Non-pigmented ciliary epithelial cell (primary cell): ENCODE results near the gene BAZ1A.

Experiments
- DNase-seq: peaks from one replicate; pipeline ENCODE4 v3.0.0-alpha.2; 2010; ENCODE audit warnings: low read depth

BAZ1A gene

DNA sequence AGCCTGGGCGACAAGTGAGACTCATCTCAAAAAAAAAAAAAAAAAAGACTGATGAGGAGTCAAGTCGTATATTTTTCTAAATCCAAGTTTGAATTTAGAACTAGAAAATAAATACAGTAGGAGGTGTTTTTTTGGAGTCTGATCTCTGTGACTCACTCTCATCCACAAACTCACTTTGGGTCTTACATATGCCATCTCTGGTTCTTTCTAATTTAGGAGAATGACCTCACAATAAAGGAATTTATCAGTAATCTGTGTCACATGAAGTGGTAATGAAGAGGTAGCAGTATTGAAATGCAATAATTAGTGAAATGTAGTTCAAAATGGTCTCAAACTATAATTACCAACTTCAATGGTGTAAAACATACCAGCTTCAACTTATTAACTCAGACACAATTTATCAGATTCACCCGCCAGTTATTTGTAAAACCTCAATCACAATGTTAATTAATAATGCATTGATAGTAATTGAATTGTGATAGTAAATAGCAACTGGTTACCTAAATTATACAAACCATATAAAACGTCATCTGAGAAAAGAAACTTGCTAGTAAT, 156.3 kb downstream of the BAZ1A start:
- no peak for DNase-seq

DNA sequence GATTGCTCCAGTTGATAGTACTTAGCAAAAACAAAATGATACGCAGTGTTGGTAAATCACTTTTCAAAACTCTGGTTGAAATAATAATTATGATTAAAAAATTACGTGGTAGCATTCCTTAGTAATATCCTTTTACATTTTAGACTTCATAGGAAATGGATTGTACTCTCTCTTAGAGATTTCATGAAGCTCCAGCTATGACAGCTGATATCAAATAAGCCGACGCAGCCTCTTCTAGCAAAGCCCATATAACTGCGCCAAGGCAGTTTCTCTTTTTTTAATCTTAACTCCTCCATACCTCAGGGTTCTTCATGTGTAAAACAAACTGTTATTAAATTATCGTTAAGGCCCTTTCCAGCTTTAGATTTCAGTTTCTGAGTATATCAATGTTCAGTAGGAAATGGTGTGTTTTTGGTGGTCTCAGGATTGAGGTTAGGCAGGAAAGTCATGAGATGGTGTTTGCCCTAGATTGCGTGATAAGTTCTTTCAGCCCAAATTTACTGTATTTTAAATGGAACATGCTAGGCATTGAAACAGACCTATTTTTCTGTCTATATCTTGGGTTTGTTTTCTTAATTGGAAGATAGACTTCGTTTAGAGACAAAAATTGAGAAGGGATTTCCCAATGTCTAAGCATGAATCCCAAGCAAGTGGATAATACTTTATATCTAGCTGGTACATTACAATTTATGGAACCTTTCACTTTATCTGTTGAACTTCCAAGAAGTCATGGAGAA, 159.9 kb downstream of the BAZ1A start:
- DNase-seq: no peak

DNA sequence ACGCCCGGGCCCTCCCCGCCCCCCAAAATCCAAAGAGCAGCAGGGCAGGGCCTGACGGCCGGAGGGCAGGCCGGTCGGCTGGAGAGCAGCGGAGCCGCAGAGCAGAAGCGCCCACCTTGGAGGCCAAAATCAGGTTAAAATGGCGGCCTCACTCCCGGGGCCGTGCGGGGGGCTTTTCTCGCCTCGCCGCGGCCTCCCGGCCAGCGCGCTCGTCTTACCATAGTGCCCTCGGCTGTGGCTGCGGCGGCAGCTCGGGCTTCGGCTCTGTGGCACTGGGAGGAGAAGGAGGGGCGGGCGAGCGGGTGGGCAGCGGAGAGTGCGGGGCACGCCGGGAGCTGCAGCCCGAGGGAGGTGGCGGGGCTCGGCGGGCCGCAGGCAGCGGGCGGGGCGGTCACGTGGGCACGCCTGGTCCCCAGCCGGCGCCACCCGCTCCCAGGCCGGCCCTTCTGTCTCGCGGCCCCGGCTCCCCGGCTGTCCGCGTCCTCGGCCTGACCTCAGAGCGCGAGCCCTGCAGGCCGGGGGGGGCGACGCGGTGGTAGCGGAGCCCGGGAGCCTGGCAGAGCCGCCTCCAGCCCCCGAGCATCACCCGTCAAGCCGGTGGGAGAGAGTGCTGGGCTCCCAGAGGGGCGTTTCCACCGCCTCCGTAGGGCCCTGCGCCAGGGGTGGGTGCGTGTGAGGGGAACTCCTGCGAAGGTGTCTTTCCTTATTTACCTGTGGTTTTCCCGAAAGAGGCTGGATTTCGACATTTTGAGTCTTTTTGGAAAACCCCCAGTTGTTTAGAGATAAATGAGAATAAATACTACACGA, 160.6 kb downstream of the BAZ1A start, which contains the start of gene CFL2:
Gene CFL2, minus strand, starts transcription at position 274 of the 807 bp plus-strand sequence. Its CDS starts 53 bp downstream, at position 221.
- DNase-seq: no peak

DNA sequence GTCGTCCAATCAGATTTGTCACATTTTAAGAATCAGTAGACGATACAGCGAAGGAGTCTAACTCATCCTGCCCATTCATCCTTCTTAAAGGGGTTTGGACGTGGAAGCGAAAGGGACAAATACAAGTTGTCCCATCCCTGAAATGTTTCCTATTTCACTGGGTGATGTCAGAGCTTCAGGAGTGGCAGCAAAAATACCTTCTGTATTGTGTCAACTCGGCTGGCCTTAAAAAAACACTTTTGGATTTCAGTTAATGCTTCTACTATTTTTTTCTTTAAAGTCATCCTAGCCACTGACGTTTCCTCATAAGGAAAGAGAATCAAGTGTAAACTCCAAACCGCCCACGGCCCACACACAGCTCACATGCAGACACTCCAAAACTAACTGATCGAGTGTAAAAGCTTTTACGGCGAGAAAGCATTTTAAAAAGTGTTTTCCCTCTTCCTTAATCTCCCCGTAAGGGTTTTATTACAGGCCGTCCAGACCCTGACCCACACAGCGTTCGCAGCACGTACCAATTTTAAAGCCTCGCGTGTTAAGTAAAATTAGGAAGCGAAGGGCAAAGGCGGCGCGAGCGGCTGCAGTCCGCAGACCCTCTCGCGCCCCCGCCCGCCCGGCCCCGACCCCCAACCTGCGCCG, 161.4 kb downstream of the BAZ1A start:
- peak; percentile 64 for DNase-seq

DNA sequence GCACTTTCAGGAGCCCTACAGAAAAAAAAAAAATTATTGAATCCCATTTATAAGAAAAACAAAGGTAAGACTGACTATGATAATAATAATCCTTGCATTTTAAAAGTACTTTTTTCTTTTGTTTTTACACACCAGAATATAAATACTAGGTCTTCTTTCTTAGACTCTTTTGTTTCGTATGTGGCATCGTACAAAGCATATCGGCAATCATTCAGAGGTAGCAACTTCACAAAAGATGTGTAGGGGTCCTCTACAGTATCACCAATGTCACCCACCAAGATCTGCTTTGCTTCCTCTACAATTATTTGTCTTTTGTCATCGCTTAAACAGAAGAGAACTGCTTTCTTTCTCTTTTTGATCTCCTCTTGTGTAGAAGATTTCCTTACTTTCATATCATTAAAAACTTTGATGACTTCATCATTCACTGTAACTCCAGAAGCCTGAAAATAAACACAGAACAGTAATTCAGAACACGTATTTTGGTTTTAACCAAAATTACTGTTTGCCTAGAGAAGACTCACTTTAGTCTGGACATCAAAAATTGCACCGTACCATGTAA, 162.0 kb downstream of the BAZ1A start:
- DNase-seq: no peak

DNA sequence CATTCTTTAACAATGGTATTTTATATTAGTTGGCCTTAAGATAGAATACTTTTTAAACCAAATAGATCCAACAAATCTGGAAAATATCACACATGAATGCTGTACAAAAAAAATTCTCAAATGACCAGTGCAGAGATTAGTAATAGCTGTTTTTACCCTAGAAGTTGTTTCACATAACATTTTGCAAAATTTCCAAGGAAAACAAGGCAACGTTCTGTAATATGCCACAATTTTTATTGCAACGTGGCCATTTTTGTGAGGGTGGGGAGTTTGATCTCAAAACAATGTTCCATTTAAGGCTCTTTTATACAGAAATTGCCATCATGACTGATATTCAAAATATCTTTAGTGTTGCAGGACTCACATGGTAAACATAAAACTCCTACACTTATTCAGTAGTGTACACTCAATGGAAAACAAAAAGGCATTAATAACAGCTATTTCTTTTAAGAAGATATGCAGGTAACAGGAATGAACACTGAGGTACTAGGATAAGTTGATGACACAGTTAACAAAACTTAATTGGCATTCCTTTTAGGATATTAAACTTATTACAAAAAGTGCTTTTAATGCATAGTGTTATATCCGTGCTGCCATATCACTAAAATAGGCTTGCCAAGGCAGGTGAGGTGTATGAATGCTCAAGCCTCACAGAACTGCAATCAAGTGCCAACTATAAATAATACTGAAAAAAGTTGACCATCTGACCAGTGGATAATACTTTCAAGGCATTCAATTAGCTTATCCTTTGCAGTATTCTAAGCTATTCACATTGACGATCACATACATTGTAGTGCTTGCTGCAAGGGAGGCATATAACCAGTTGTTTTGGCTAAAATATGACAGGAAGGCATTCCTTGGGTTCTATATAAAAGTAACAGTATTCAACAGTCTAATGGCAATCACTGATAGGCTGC, 163.1 kb downstream of the BAZ1A start:
- no peak for DNase-seq

DNA sequence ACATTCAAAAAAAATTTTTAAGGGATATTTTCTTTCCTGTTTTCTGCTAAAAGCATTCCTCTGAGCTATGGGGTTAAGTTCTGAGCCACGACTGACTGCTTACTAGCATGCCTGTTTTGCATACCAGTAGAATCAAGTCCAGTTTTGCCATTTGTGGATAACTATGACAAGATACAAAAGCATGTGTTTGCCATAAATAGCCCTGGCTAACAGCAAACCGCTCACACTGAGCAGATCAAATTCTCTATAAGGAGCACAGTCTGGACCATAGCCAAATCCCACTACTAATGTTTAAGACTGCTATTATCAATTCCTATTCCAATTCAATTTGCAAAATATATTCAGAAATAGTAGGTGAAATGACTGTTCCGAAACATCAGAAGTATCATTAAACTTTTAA, 164.0 kb downstream of the BAZ1A start:
- DNase-seq: peak; percentile 86

DNA sequence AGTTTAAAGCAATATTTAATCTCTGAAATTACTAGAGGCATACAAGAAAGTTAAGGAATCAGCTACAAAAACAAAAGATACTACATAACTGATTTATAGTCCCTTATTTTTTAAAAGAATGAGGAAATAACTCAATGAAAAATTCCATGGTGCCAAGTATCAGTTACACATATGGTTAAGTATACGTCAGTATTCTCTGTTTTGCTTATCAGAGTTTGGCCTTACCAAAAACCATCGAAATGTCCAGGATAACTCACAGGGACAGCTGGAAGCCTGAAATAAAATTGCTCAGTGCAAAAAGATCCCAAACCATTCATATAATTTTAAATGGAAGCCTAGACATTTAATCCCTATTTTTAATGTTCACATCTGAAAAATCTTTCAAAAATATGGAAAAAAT, 164.4 kb downstream of the BAZ1A start:
- DNase-seq: no peak

GRCh38 chr14:34710006-34710405, 165.2 kb downstream of the BAZ1A start:
- DNase-seq: no peak

DNA sequence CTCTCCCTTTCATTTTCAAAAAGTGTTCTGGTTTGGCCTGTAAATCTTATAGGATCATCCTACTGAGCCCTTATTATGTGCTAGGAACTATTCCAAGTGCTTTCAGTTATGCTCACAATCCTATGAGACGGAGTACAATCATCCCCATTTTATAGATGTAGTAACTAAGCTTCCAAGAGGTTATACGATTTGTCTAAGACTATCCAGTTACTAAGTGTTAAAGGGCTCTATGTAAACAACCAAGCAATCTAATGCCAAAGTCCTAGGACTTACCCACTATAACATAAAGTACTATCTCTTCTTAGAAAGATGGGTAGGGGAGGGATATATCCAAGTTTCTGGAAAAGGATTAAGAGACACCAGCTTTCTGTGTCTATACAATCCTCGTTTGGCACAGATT, 167.4 kb downstream of the BAZ1A start:
- no peak for DNase-seq
